Stimulated activated naive CD8-positive, alpha-beta T cell treated with anti-CD3 and anti-CD28 coated beads, Interleukin-15, amount 100 ng/mL, for 72 hours (primary cell): Measurements from ENCODE around the gene KRTAP25-1.

Experiments used
- ATAC-seq: fragments of 150-1000 bp; cut with Tn5 transposase; 2 replicates; pipeline ENCODE4 v1.10.0; 2021; ENCODE audit warnings: mild to moderate bottlenecking, moderate library complexity
- DNase-seq, 2 donors: peaks; one replicate each; pipeline ENCODE4 v3.0.0; 2021 to 2022
- H3K27ac Mint-ChIP-seq, 2 donors: one replicate each; pipeline ENCODE4 v1.8.0; 2022; ENCODE audit warnings: mild to moderate bottlenecking in 2 of 2, mixed read lengths in 2 of 2, moderate library complexity in 2 of 2
- H3K27me3 Mint-ChIP-seq: one replicate; pipeline ENCODE4 v1.8.0; 2022; ENCODE audit warnings: mixed read lengths
- H3K4me1 Mint-ChIP-seq: one replicate; pipeline ENCODE4 v1.8.0; 2022; ENCODE audit warnings: mild to moderate bottlenecking, mixed read lengths
- H3K4me3 Mint-ChIP-seq, 2 donors: one replicate each; pipeline ENCODE4 v1.8.0; 2022; ENCODE audit warnings: mild to moderate bottlenecking in 2 of 2, mixed read lengths in 2 of 2, moderate library complexity in 1 of 2
- H3K9me3 Mint-ChIP-seq, 2 donors: one replicate each; pipeline ENCODE4 v1.8.0; 2022; ENCODE audit warnings: mixed read lengths in 2 of 2

KRTAP25-1 gene

GRCh38 chr21:30289215-30289614 is at the start of gene KRTAP25-1:
Gene KRTAP25-1 (minus strand): TSS chr21:30289514. CDS start chr21:30289490, 24 bp downstream.
- no peak for ATAC-seq

GRCh38 chr21:30338717-30339116 is 49.4 kb upstream of the KRTAP25-1 start:
- Mint-ChIP-seq H3K27ac (no peak overlapping the region), H3K9me3 (no peaks in the 10 kb centered on the region), H3K4me1 (no peaks in the 10 kb centered on the region), H3K27me3 (no peaks in the 10 kb centered on the region), H3K4me3 (no peak overlapping the region)
- DNase-seq (no peak), ATAC-seq (no peak)

More at GRCh38 chr21:30289215-30289614, at the start of gene KRTAP25-1:
- DNase-seq, result no peak
- H3K27ac Mint-ChIP-seq, result no peak within 1 kb of the TSS
- no peak within 1 kb of the TSS for H3K4me3 Mint-ChIP-seq
- H3K4me1 Mint-ChIP-seq, result no peaks in the 10 kb centered on the region
- H3K27me3 Mint-ChIP-seq, result no peaks in the 10 kb centered on the region
- no peaks in the 10 kb centered on the region for H3K9me3 Mint-ChIP-seq

GRCh38 chr21:30337772-30338171 is 48.5 kb upstream of the KRTAP25-1 start:
- H3K4me1 Mint-ChIP-seq, result no peaks in the 10 kb centered on the region
- no peak overlapping the region for H3K27ac Mint-ChIP-seq
- no peaks in the 10 kb centered on the region for H3K27me3 Mint-ChIP-seq

GRCh38 chr21:30337276-30337744 is 48.0 kb upstream of the KRTAP25-1 start, which contains the start of gene KRTAP27-1:
Gene KRTAP27-1 (minus strand): TSS chr21:30337694. CDS start chr21:30337668, 26 bp downstream.
- ATAC-seq (no peak), DNase-seq (no peak)
- peak within 1 kb of the TSS in 1 of 2 donors; percentile 11 for H3K27ac Mint-ChIP-seq
- H3K4me1 Mint-ChIP-seq, result no peaks in the 10 kb centered on the region
- no peak within 1 kb of the TSS for H3K4me3 Mint-ChIP-seq
- H3K27me3 Mint-ChIP-seq, result no peaks in the 10 kb centered on the region
- no peaks in the 10 kb centered on the region for H3K9me3 Mint-ChIP-seq

More at GRCh38 chr21:30337772-30338171, 48.5 kb upstream of the KRTAP25-1 start:
- ATAC-seq (no peak), DNase-seq (no peak)
- no peaks in the 10 kb centered on the region for H3K9me3 Mint-ChIP-seq
- H3K4me3 Mint-ChIP-seq, result no peak overlapping the region

- no peaks in the 10 kb centered on the region for H3K9me3 Mint-ChIP-seq
- H3K4me1 Mint-ChIP-seq, result no peaks in the 10 kb centered on the region
- H3K27ac Mint-ChIP-seq, result no peak overlapping the region
- H3K27me3 Mint-ChIP-seq, result no peaks in the 10 kb centered on the region
- DNase-seq (no peak), ATAC-seq (no peak)
- no peak overlapping the region for H3K4me3 Mint-ChIP-seq
Measured at GRCh38 chr21:30336596-30336995, 47.3 kb upstream of the KRTAP25-1 start.

- H3K27me3 Mint-ChIP-seq, result no peaks in the 10 kb centered on the region
- no peaks in the 10 kb centered on the region for H3K9me3 Mint-ChIP-seq
- no peak overlapping the region for H3K27ac Mint-ChIP-seq
- DNase-seq (no peak), ATAC-seq (no peak)
- H3K4me3 Mint-ChIP-seq, result no peak overlapping the region
- H3K4me1 Mint-ChIP-seq, result no peaks in the 10 kb centered on the region
Measured at GRCh38 chr21:30333736-30334135, 44.4 kb upstream of the KRTAP25-1 start.

- H3K4me1 Mint-ChIP-seq, result no peaks in the 10 kb centered on the region
- ATAC-seq (no peak), DNase-seq (no peak)
- no peaks in the 10 kb centered on the region for H3K27me3 Mint-ChIP-seq
- no peak overlapping the region for H3K27ac Mint-ChIP-seq
- no peak overlapping the region for H3K4me3 Mint-ChIP-seq
- H3K9me3 Mint-ChIP-seq, result no peaks in the 10 kb centered on the region
Measured at GRCh38 chr21:30332681-30333080, 43.4 kb upstream of the KRTAP25-1 start.

- Mint-ChIP-seq H3K27me3 (peaks cover 11% of the 10 kb centered on the region), H3K9me3 (no peaks in the 10 kb centered on the region), H3K4me1 (no peaks in the 10 kb centered on the region), H3K4me3 (no peak overlapping the region), H3K27ac (no peak overlapping the region)
- DNase-seq (no peak), ATAC-seq (no peak)
Measured at GRCh38 chr21:30329203-30329875, 40.0 kb upstream of the KRTAP25-1 start.

GRCh38 chr21:30326390-30326789 is 37.1 kb upstream of the KRTAP25-1 start:
- ATAC-seq (no peak), DNase-seq (no peak)
- H3K27ac Mint-ChIP-seq, result no peak overlapping the region
- H3K9me3 Mint-ChIP-seq, result no peaks in the 10 kb centered on the region
- H3K27me3 Mint-ChIP-seq, result peaks cover 22% of the 10 kb centered on the region
- no peak overlapping the region for H3K4me3 Mint-ChIP-seq
- no peaks in the 10 kb centered on the region for H3K4me1 Mint-ChIP-seq

GRCh38 chr21:30320215-30320614 is 30.9 kb upstream of the KRTAP25-1 start, which contains the start of gene KRTAP26-1:
Gene KRTAP26-1 (minus strand): TSS chr21:30320315. CDS start chr21:30320035, 280 bp downstream.
- Mint-ChIP-seq H3K4me1 (no peaks in the 10 kb centered on the region), H3K9me3 (no peaks in the 10 kb centered on the region), H3K4me3 (no peak within 1 kb of the TSS), H3K27me3 (peaks cover 20% of the 10 kb centered on the region), H3K27ac (no peak within 1 kb of the TSS)
- ATAC-seq, result no peak
- no peak for DNase-seq

GRCh38 chr21:30315701-30316100 is 26.4 kb upstream of the KRTAP25-1 start:
- H3K9me3 Mint-ChIP-seq, result no peaks in the 10 kb centered on the region
- no peak overlapping the region for H3K27ac Mint-ChIP-seq
- H3K4me1 Mint-ChIP-seq, result no peaks in the 10 kb centered on the region
- H3K27me3 Mint-ChIP-seq, result no peaks in the 10 kb centered on the region
- DNase-seq (no peak), ATAC-seq (no peak)
- no peak overlapping the region for H3K4me3 Mint-ChIP-seq

GRCh38 chr21:30306884-30307283 is 17.6 kb upstream of the KRTAP25-1 start:
- Mint-ChIP-seq H3K4me1 (no peaks in the 10 kb centered on the region), H3K4me3 (no peak overlapping the region), H3K27me3 (no peaks in the 10 kb centered on the region), H3K9me3 (peaks cover 0 to 5% of the 10 kb centered on the region in 2 donors), H3K27ac (no peak overlapping the region)
- ATAC-seq (no peak), DNase-seq (no peak)

GRCh38 chr21:30305136-30305535 is 15.8 kb upstream of the KRTAP25-1 start:
- H3K27ac Mint-ChIP-seq, result no peak overlapping the region
- H3K27me3 Mint-ChIP-seq, result no peaks in the 10 kb centered on the region
- no peak overlapping the region for H3K4me3 Mint-ChIP-seq
- ATAC-seq, result no peak
- DNase-seq, result no peak
- peaks cover 0 to 8% of the 10 kb centered on the region in 2 donors for H3K9me3 Mint-ChIP-seq
- H3K4me1 Mint-ChIP-seq, result no peaks in the 10 kb centered on the region

- Mint-ChIP-seq H3K4me1 (no peaks in the 10 kb centered on the region), H3K27me3 (no peaks in the 10 kb centered on the region), H3K9me3 (no peaks in the 10 kb centered on the region), H3K27ac (no peak within 1 kb of the TSS), H3K4me3 (no peak within 1 kb of the TSS)
- ATAC-seq, result no peak
- DNase-seq, result no peak
Measured at GRCh38 chr21:30282850-30283249, 6.5 kb downstream of the KRTAP25-1 start, which contains the start of gene KRTAP24-1. Gene KRTAP24-1 (minus strand): TSS chr21:30282950. CDS start chr21:30282932, 18 bp downstream.

- ATAC-seq (no peak), DNase-seq (no peak)
- Mint-ChIP-seq H3K27me3 (peaks cover 11% of the 10 kb centered on the region), H3K4me3 (no peak overlapping the region), H3K9me3 (peaks cover 0 to 6% of the 10 kb centered on the region in 2 donors), H3K27ac (no peak overlapping the region), H3K4me1 (no peaks in the 10 kb centered on the region)
Measured at GRCh38 chr21:30271611-30272010, 17.7 kb downstream of the KRTAP25-1 start.

GRCh38 chr21:30271156-30271555 is 18.2 kb downstream of the KRTAP25-1 start:
- Mint-ChIP-seq H3K27ac (no peak overlapping the region), H3K4me3 (no peak overlapping the region), H3K4me1 (no peaks in the 10 kb centered on the region), H3K27me3 (peaks cover 11% of the 10 kb centered on the region), H3K9me3 (peaks cover 0 to 7% of the 10 kb centered on the region in 2 donors)
- ATAC-seq (no peak), DNase-seq (no peak)
